ENCODE measurements around the gene KMT5B. TPM values are rescaled to one million over a fixed set of nuclear protein-coding genes. Genes with fewer than 3 reads are reported as not detected.

The KMT5B gene
- total and polyA plus RNA-seq, 2 of the 13 experiments (the other 11 are each of a cell fraction or from before 2014, with no cell fraction given), result 17.6 to 23.7 TPM

- TF ChIP-seq UBTF (CRISPR knock-in tag; IDR thresholded peaks at IDR 0.05), result no peak
- TF ChIP-seq MYPOP (CRISPR knock-in tag; IDR thresholded peaks at IDR 0.05), result no peak
- no peak for TF ChIP-seq TERF1 (CRISPR knock-in tag; IDR thresholded peaks at IDR 0.05)
- TF ChIP-seq ZNF33A (CRISPR knock-in tag; IDR thresholded peaks at IDR 0.05; ENCODE audit: borderline replicate concordance), result no peak
- TF ChIP-seq ZNF224 (CRISPR knock-in tag; IDR thresholded peaks at IDR 0.05), result no peak
- peak; percentile 96 for TF ChIP-seq ELF3 (CRISPR knock-in tag; IDR thresholded peaks at IDR 0.05)
- no peak for TF ChIP-seq SALL1 (CRISPR knock-in tag; IDR thresholded peaks at IDR 0.05)
- TF ChIP-seq DZIP1 (CRISPR knock-in tag; IDR thresholded peaks at IDR 0.05), result no peak
- 0 out of 2 replicates have a peak, but pooled peaks have one; percentile 65 for TF ChIP-seq ZNF512B (CRISPR knock-in tag; IDR thresholded peaks at IDR 0.05; ENCODE audit: borderline replicate concordance)
- no peak for TF ChIP-seq ZBTB49 (CRISPR knock-in tag; IDR thresholded peaks at IDR 0.05; ENCODE audit: borderline replicate concordance)
- peak; percentile 20 for TF ChIP-seq PTBP1 (IDR thresholded peaks at IDR 0.05; ENCODE audit: low read depth, low read length, poor library complexity, severe bottlenecking)
- no peak for TF ChIP-seq ZNF660 (CRISPR knock-in tag; IDR thresholded peaks at IDR 0.05; ENCODE audit: borderline replicate concordance, low read depth)
- TF ChIP-seq MAX (IDR thresholded peaks at IDR 0.05), result peak; percentile 35
- TF ChIP-seq NCOA5 (CRISPR knock-in tag; IDR thresholded peaks at IDR 0.05), result no peak
- peak; percentile 84 for TF ChIP-seq ELF1 (CRISPR knock-in tag; IDR thresholded peaks at IDR 0.05)
Measured at GRCh38 chr11:68146010-68146540, 67.0 kb downstream of the KMT5B start (continued).

Data from HepG2 (cell line).